Stimulated activated CD4-positive, alpha-beta T cell treated with anti-CD3 and anti-CD28 coated beads, Interleukin-15, amount 100 ng/mL, for 1 hour (primary cell): ENCODE measurements around the gene CUL7.

Experiments
- DNase-seq, 2 donors: peaks; one replicate each; pipeline ENCODE4 v3.0.0-alpha.2; 2020; ENCODE audit warnings: low read depth in 1 of 2, low spot score in 1 of 2

Gene CUL7

GRCh38 chr6:43077333-43077809 lies 23.7 kb upstream of the CUL7 start:
- DNase-seq = no peak

GRCh38 chr6:43076464-43077332 lies 23.0 kb upstream of the CUL7 start:
- no peak for DNase-seq

- DNase-seq = peak in 1 of 2 donors; percentile 28
These were observed 22.2 kb upstream of the CUL7 start, which contains the start of gene PTK7 for GRCh38 chr6:43075670-43076463. PTK7 (plus strand) TSS chr6:43076314; CDS start chr6:43076489, 175 bp downstream.

GRCh38 chr6:43074847-43075669 lies 21.4 kb upstream of the CUL7 start:
- no peak for DNase-seq

GRCh38 chr6:43070028-43070632 lies 16.5 kb upstream of the CUL7 start:
- DNase-seq = no peak

GRCh38 chr6:43062818-43063217 lies 9.2 kb upstream of the CUL7 start:
- DNase-seq = no peak

- no peak for DNase-seq
These were observed 8.2 kb upstream of the CUL7 start for GRCh38 chr6:43061861-43062260.

- DNase-seq = no peak
These were observed 7.3 kb upstream of the CUL7 start for GRCh38 chr6:43060755-43061633.

GRCh38 chr6:43060034-43060754 lies 6.5 kb upstream of the CUL7 start:
- DNase-seq = no peak

GRCh38 chr6:43059168-43060033 lies 5.8 kb upstream of the CUL7 start, which contains the start of the genes KLC4 and MRPL2:
KLC4 (plus strand) TSS chr6:43059631; CDS start chr6:43061336, 1,705 bp downstream.
MRPL2 (minus strand) TSS chr6:43059434; CDS start chr6:43059381, 53 bp downstream.
- DNase-seq = peak; percentile 90 to 93

GRCh38 chr6:43058531-43058930 lies 4.9 kb upstream of the CUL7 start:
- no peak for DNase-seq

- DNase-seq = no peak
These were observed 2.3 kb upstream of the CUL7 start for GRCh38 chr6:43055966-43056365.

- no peak for DNase-seq
These were observed 724 bp upstream of the CUL7 start for GRCh38 chr6:43054206-43054943.

GRCh38 chr6:43052842-43053544 lies 658 bp downstream of the CUL7 start:
- DNase-seq = peak in 1 of 2 donors; percentile 18

- no peak for DNase-seq
These were observed 1.3 kb downstream of the CUL7 start for GRCh38 chr6:43052225-43052841.

GRCh38 chr6:43050981-43051380 lies 2.7 kb downstream of the CUL7 start:
- DNase-seq = no peak
